Tibial nerve (tissue), 4 donors: Measurements from ENCODE around the gene SNX8. TPM values are rescaled to one million over a fixed set of nuclear protein-coding genes. Genes with fewer than 3 reads are reported as not detected.

Experiments
- DNase-seq, 2 donors: peaks; one replicate each; pipeline ENCODE4 v3.0.0-alpha.2; 2019; ENCODE audit warnings: low spot score in 2 of 2
- H3K27ac ChIP-seq, 4 donors: fragments of 200-600 bp; sonication (generic) in 3 of 4; one replicate each; pipeline ENCODE4 v1.5.1; 2017 to 2019; ENCODE audit warnings: mild to moderate bottlenecking in 1 of 4
- H3K27me3 ChIP-seq, 2 donors: fragments of 200-600 bp; sonication (generic) in 1 of 2; one replicate each; pipeline versions ENCODE4 v1.5.1 to v1.6.0; 2017 to 2019
- H3K36me3 ChIP-seq, 3 donors: fragments of 200-600 bp; sonication (generic); one replicate each; pipeline ENCODE4 v1.5.1; 2018 to 2019
- H3K4me1 ChIP-seq, 4 donors: fragments of 200-600 bp; sonication (generic) in 3 of 4; one replicate each; pipeline ENCODE4 v1.5.1; 2017 to 2019
- H3K4me3 ChIP-seq, 4 donors: fragments of 200-600 bp; sonication (generic) in 3 of 4; one replicate each; pipeline ENCODE4 v1.5.1; 2017 to 2019; ENCODE audit warnings: mild to moderate bottlenecking in 1 of 4, moderate library complexity in 1 of 4
- H3K9me3 ChIP-seq, 4 donors: fragments of 200-600 bp; sonication (generic) in 3 of 4; one replicate each; pipeline ENCODE4 v1.5.1; 2017 to 2019
- CTCF ChIP-seq, 5 experiments: fragments of 200-600 bp in 3 of 5; fragments of 450-650 bp in 2 of 5; sonication (generic) in 3 of 5; IDR thresholded peaks; one replicate each; pipeline ENCODE4 v1.5.1; 2016 to 2019; ENCODE audit warnings: antibody characterized with exemption in 5 of 5, mild to moderate bottlenecking in 3 of 5, moderate library complexity in 2 of 5
- EP300 ChIP-seq, 2 donors: sonication (generic); formaldehyde crosslinking; IDR thresholded peaks; one replicate each; pipeline ENCODE4 v1.6.1; 2017; ENCODE audit warnings: antibody characterized with exemption in 2 of 2, mild to moderate bottlenecking in 1 of 2
- POLR2A ChIP-seq, 2 donors: fragments of 450-650 bp; IDR thresholded peaks; one replicate each; pipeline ENCODE4 v1.6.1; 2017; ENCODE audit warnings: antibody characterized with exemption in 2 of 2, mild to moderate bottlenecking in 2 of 2, moderate library complexity in 2 of 2
- WGBS, 2 donors: methylation state at CpG; one replicate each; pipeline ENCODE4 v1.1.5; 2018; 5-methylcytosine and 5-hydroxymethylcytosine counted together
- total RNA-seq, 4 donors: library from RNA; depleted of rRNA; stranded (reverse); fragments of >200 nt; gene quantifications; one replicate each; pipeline ENCODE4 v1.1.0, GENCODE V29; 2016

Gene SNX8
- total RNA-seq, 4 donors from 2014 or later = 8.6 to 39.6 (median 18.9) TPM

GRCh38 chr7:2220030-2220429 lies 94.2 kb downstream of the SNX8 start:
- Histone ChIP-seq H3K4me3 (no peak overlapping the region), H3K27me3 (no peaks in the 10 kb centered on the region), H3K4me1 (peaks cover 0 to 5% (median 0%) of the 10 kb centered on the region in 4 donors), H3K36me3 (peaks cover 2 to 100% (median 7%) of the 10 kb centered on the region in 3 donors), H3K27ac (no peak overlapping the region), H3K9me3 (no peaks in the 10 kb centered on the region)
- WGBS, 2 donors = 89 to 91% methylated on average over 18 to 19 of the region's 19 CpGs
- DNase-seq = no peak
- TF ChIP-seq EP300 (IDR thresholded peaks at IDR 0.05) = no peak
- no peak for TF ChIP-seq POLR2A (IDR thresholded peaks at IDR 0.05)
- TF ChIP-seq CTCF (IDR thresholded peaks at IDR 0.05) = no peak

- Histone ChIP-seq H3K9me3 (no peaks in the 10 kb centered on the region), H3K4me3 (no peak overlapping the region), H3K27ac (no peak overlapping the region), H3K36me3 (peaks cover 2 to 100% (median 7%) of the 10 kb centered on the region in 3 donors), H3K4me1 (peaks cover 0 to 1% (median 0%) of the 10 kb centered on the region in 4 donors), H3K27me3 (no peaks in the 10 kb centered on the region)
- DNase-seq = no peak
- WGBS, 2 donors = 87 to 94% methylated on average over 5 to 8 of the region's 8 CpGs
- no peak for TF ChIP-seq POLR2A (IDR thresholded peaks at IDR 0.05)
- TF ChIP-seq EP300 (IDR thresholded peaks at IDR 0.05) = no peak
- no peak for TF ChIP-seq CTCF (IDR thresholded peaks at IDR 0.05)
Measured at GRCh38 chr7:2219606-2220005, 94.6 kb downstream of the SNX8 start.

GRCh38 chr7:2219136-2219535 lies 95.1 kb downstream of the SNX8 start:
- no peak overlapping the region for H3K27ac ChIP-seq
- TF ChIP-seq CTCF (IDR thresholded peaks at IDR 0.05) = no peak
- TF ChIP-seq POLR2A (IDR thresholded peaks at IDR 0.05) = no peak
- TF ChIP-seq EP300 (IDR thresholded peaks at IDR 0.05) = no peak
- no peak overlapping the region for H3K4me3 ChIP-seq
- H3K9me3 ChIP-seq = no peaks in the 10 kb centered on the region
- H3K27me3 ChIP-seq = no peaks in the 10 kb centered on the region
- peaks cover 2 to 100% (median 7%) of the 10 kb centered on the region in 3 donors for H3K36me3 ChIP-seq
- no peak for DNase-seq
- no peaks in the 10 kb centered on the region for H3K4me1 ChIP-seq
- 84% methylated on average over 15 of the region's 15 CpGs for WGBS, 2 donors

GRCh38 chr7:2218444-2218785 lies 95.8 kb downstream of the SNX8 start:
- Histone ChIP-seq H3K4me1 (no peaks in the 10 kb centered on the region), H3K9me3 (no peaks in the 10 kb centered on the region), H3K4me3 (no peak overlapping the region), H3K27ac (no peak overlapping the region), H3K36me3 (peaks cover 2 to 100% (median 7%) of the 10 kb centered on the region in 3 donors), H3K27me3 (no peaks in the 10 kb centered on the region)
- DNase-seq = no peak
- TF ChIP-seq POLR2A (IDR thresholded peaks at IDR 0.05) (no peak), CTCF (IDR thresholded peaks at IDR 0.05) (no peak), EP300 (IDR thresholded peaks at IDR 0.05) (no peak)
- WGBS, 2 donors = 87 to 91% methylated on average over 9 of the region's 9 CpGs

GRCh38 chr7:2217716-2218443 lies 96.4 kb downstream of the SNX8 start:
- Histone ChIP-seq H3K4me1 (no peaks in the 10 kb centered on the region), H3K9me3 (no peaks in the 10 kb centered on the region), H3K27me3 (no peaks in the 10 kb centered on the region), H3K36me3 (peaks cover 2 to 100% (median 7%) of the 10 kb centered on the region in 3 donors), H3K4me3 (no peak overlapping the region), H3K27ac (no peak overlapping the region)
- TF ChIP-seq EP300 (IDR thresholded peaks at IDR 0.05) (no peak), CTCF (IDR thresholded peaks at IDR 0.05) (no peak), POLR2A (IDR thresholded peaks at IDR 0.05) (no peak)
- DNase-seq = no peak
- 87 to 88% methylated on average over 15 to 18 of the region's 19 CpGs for WGBS, 2 donors
